Measurements from ENCODE around the gene CCNY. TPM values are rescaled to one million over a fixed set of nuclear protein-coding genes. Genes with fewer than 3 reads are reported as not detected.

CCNY gene
- total RNA-seq, 1 donor from 2014 or later: 59.4 TPM

DNA sequence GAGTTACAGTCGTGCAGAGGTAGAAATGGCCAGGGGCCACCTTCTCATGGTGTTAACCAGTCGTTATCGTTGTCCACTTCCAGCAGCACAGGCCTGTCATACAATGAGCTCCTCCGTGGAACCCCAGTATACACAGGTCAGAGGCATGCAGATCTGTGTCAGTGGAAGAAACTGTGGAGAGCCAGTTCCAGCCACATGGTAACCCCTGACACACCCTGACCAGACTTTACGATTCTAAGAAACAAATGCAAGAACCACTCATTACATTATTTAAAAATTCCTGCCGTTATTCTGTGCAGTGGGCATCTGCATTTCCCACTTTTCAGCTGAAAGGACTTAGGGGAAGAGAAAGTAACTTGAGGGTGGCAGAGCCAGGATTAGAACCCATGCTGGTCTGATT is 245.3 kb downstream of the CCNY start:
- no peaks in the 10 kb centered on the region for H3K27me3 Mint-ChIP-seq
- H3K4me1 Mint-ChIP-seq (ENCODE audit: low read depth): peaks cover 6% of the 10 kb centered on the region
- H3K36me3 Mint-ChIP-seq (ENCODE audit: insufficient read depth): peaks cover 2% of the 10 kb centered on the region
- H3K27ac Mint-ChIP-seq: no peak overlapping the region
- H3K9me3 Mint-ChIP-seq (ENCODE audit: low read depth): no peaks in the 10 kb centered on the region
- DNase-seq (ENCODE audit: low spot score, unreplicated experiment): no peak
- no peak overlapping the region for H3K4me3 Mint-ChIP-seq (ENCODE audit: low read depth)
- TF ChIP-seq, protein P1, sequence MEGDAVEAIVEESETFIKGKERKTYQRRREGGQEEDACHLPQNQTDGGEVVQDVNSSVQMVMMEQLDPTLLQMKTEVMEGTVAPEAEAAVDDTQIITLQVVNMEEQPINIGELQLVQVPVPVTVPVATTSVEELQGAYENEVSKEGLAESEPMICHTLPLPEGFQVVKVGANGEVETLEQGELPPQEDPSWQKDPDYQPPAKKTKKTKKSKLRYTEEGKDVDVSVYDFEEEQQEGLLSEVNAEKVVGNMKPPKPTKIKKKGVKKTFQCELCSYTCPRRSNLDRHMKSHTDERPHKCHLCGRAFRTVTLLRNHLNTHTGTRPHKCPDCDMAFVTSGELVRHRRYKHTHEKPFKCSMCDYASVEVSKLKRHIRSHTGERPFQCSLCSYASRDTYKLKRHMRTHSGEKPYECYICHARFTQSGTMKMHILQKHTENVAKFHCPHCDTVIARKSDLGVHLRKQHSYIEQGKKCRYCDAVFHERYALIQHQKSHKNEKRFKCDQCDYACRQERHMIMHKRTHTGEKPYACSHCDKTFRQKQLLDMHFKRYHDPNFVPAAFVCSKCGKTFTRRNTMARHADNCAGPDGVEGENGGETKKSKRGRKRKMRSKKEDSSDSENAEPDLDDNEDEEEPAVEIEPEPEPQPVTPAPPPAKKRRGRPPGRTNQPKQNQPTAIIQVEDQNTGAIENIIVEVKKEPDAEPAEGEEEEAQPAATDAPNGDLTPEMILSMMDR (IDR thresholded peaks at IDR 0.05; ENCODE audit: unreplicated experiment): no peak

DNA sequence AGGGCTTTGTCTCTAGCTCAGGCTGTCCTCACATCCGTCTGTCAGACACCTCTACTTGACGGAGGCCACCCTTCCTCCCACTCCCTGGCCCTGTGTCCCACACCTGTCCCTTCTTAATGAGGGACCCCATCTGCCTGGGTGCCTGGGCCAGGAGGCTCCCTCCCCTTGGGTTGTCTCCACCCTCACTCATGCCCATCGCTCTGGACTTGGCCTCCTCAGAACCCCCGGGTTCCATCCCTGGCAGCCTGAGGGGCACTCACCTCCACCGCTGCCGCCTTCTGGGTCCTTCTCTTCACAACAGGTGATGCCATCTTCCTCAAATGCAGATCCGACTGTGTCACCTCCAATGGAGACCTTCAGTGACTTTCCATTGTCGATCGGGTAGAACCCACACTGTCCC is 248.6 kb downstream of the CCNY start:
- Mint-ChIP-seq H3K9me3 (ENCODE audit: low read depth) (no peaks in the 10 kb centered on the region), H3K4me1 (ENCODE audit: low read depth) (peaks cover 3% of the 10 kb centered on the region), H3K4me3 (ENCODE audit: low read depth) (no peak overlapping the region), H3K27me3 (no peaks in the 10 kb centered on the region), H3K27ac (no peak overlapping the region), H3K36me3 (ENCODE audit: insufficient read depth) (no peaks in the 10 kb centered on the region)
- no peak for DNase-seq (ENCODE audit: low spot score, unreplicated experiment)
- TF ChIP-seq, protein P1 (IDR thresholded peaks at IDR 0.05; ENCODE audit: unreplicated experiment): no peak

DNA sequence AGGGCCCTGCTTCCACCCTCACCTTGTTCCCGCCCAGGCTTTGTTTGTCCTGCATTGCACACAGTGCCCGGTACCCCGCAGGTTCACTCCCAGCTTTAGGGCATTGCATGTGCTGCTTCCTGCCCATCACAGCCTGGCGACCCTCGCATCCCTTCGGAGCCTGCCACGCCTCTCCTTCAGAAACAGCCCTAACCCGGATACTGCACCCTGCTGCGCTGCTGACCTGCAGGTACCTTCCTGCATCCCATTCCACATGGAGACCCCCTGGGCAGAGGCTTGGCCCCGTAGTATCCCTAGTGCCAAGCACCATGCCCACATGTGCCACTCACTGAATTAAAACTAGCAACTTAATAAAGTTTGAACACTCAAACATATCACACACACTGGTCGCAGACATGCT is 249.0 kb downstream of the CCNY start:
- no peak overlapping the region for H3K27ac Mint-ChIP-seq
- H3K9me3 Mint-ChIP-seq (ENCODE audit: low read depth): no peaks in the 10 kb centered on the region
- peaks cover 1% of the 10 kb centered on the region for H3K4me1 Mint-ChIP-seq (ENCODE audit: low read depth)
- TF ChIP-seq, protein P1 (IDR thresholded peaks at IDR 0.05; ENCODE audit: unreplicated experiment): no peak
- H3K27me3 Mint-ChIP-seq: no peaks in the 10 kb centered on the region
- DNase-seq (ENCODE audit: low spot score, unreplicated experiment): no peak
- H3K36me3 Mint-ChIP-seq (ENCODE audit: insufficient read depth): no peaks in the 10 kb centered on the region
- H3K4me3 Mint-ChIP-seq (ENCODE audit: low read depth): no peak overlapping the region

DNA sequence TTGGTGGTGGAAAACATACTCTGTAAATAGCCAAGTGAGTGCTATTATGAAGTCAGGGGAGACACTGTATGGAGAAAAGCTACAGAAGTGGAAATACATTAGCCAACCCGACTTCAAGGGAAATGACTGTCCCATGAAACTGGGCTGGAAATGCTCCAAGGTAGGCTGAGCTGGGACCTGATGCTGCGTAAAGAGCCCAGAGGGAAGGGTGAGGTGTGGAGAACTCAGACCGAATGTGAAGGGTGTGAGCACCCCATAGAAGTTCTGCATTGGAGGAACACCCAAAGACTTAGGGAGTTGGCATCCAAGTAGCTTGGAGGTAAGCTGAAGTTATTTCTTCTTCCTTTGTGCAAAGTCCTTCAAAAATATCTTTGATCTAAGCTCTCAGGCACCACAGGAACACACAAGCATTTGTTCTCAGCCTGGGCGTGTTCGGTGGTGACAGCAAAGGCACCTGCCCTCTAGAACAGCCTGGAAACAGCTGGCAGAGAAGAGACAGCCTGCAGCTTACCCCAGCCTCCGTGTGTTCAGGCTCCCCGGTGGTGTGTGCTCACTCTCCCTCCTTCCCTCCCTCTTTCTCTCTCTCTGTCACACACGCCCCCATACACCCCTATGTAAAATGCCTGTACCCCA is 249.7 kb downstream of the CCNY start:
- TF ChIP-seq, protein P1 (IDR thresholded peaks at IDR 0.05; ENCODE audit: unreplicated experiment): no peak
- Mint-ChIP-seq H3K4me3 (ENCODE audit: low read depth) (no peak overlapping the region), H3K4me1 (ENCODE audit: low read depth) (no peaks in the 10 kb centered on the region), H3K27me3 (no peaks in the 10 kb centered on the region), H3K27ac (no peak overlapping the region), H3K36me3 (ENCODE audit: insufficient read depth) (no peaks in the 10 kb centered on the region), H3K9me3 (ENCODE audit: low read depth) (peaks cover 3% of the 10 kb centered on the region)
- DNase-seq (ENCODE audit: low spot score, unreplicated experiment): no peak

DNA sequence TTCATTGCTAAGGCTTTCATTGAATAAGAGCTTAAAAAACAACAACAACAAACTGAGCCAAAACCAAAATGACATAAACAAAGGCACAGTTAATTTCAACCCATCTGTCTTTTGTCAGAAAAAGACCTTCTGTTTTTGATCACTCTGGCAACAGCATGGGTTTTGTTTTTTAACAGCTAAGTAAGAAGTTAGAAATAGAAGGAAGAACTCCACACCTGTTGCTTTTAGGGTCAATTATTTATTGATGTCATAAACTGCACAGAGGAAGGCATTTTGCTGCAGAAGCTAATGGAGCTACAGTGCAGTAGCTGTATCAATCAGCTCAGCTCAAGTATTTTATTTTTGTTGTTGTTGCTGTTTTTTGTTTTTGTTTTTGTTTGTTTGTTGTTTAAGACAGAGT is 252.5 kb downstream of the CCNY start:
- DNase-seq (ENCODE audit: low spot score, unreplicated experiment): no peak
- no peak overlapping the region for H3K27ac Mint-ChIP-seq
- H3K4me3 Mint-ChIP-seq (ENCODE audit: low read depth): no peak overlapping the region
- peaks cover 1% of the 10 kb centered on the region for H3K27me3 Mint-ChIP-seq
- no peaks in the 10 kb centered on the region for H3K36me3 Mint-ChIP-seq (ENCODE audit: insufficient read depth)
- no peaks in the 10 kb centered on the region for H3K4me1 Mint-ChIP-seq (ENCODE audit: low read depth)
- peaks cover 9% of the 10 kb centered on the region for H3K9me3 Mint-ChIP-seq (ENCODE audit: low read depth)
- TF ChIP-seq, protein P1 (IDR thresholded peaks at IDR 0.05; ENCODE audit: unreplicated experiment): no peak
